SU-DHL-6 (cell line): ENCODE data around the gene DNPH1.

Experiments used
- CTCF ChIP-seq: fragments of 200-600 bp; sonication (generic); IDR thresholded peaks from one replicate; pipeline ENCODE4 v1.5.1; 2017; ENCODE audit warnings: antibody characterized with exemption, mild to moderate bottlenecking, low read length, moderate library complexity; ENCODE audit not compliant: insufficient read depth, poor library complexity, severe bottlenecking
- EZH2phosphoT487 ChIP-seq: fragments of 200-600 bp; sonication (generic), shearing (Covaris generic); conservative IDR thresholded peaks from 2 replicates; pipeline ENCODE4 v1.6.1; 2018; ENCODE audit warnings: mild to moderate bottlenecking, antibody characterized with exemption, low read length, moderate library complexity, mixed read lengths

GRCh38 chr6:43235841-43236240, 6.6 kb upstream of the DNPH1 start:
- TF ChIP-seq CTCF (no peak), EZH2phosphoT487 (no peak)
